Brain pericyte (primary cell): Measurements from ENCODE around the gene GGPS1.
"Not testable (repeated sequence)": the region's sequence is repeated elsewhere in the genome, so short reads cannot be mapped to it uniquely, and the experiment has no call there.

Experiments
- DNase-seq: peaks from one replicate; pipeline ENCODE4 v3.0.0-alpha.2; 2012; ENCODE audit warnings: low read depth, low spot score

The GGPS1 gene

DNA sequence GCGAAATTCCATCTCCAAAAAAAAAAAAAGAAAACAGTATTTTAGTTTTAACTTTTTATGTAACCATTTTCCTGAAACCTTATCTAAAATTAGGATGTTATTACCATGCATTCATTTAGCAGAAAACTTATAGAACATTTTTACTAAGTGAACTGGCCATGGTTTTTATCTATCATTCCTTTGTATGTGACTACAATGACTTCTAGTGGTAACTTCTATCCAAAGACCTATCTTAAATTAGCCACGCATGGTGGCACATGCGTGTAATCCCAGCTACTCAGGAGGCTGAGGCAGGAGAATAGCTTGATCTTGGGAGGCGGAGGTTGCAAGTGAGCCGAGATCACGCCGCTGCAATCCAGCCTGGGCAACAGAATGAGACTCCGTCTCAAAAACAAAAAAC is 11.4 kb downstream of the GGPS1 start:
- no peak for DNase-seq

DNA sequence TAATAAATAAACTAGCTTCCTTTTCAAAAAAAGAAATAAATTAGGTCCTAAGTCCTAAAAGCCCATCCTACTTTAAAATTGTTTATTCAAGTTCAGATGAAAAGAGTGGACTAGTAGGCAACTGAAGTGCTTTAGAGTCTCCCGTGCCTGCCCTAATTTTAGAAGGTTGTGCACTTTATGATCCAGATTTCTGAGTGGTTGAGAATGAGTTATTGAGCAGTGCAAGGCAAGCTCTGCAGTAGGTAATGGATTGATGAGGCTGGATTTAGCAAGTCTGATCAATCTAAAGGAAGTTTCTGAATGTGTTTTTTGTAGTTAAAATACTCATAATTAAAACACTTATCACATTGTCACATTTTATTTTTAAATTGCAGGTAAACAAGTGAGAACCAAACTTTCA is 13.0 kb downstream of the GGPS1 start:
- DNase-seq, result no peak

DNA sequence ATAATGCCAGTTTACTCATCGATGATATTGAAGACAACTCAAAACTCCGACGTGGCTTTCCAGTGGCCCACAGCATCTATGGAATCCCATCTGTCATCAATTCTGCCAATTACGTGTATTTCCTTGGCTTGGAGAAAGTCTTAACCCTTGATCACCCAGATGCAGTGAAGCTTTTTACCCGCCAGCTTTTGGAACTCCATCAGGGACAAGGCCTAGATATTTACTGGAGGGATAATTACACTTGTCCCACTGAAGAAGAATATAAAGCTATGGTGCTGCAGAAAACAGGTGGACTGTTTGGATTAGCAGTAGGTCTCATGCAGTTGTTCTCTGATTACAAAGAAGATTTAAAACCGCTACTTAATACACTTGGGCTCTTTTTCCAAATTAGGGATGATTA is 13.7 kb downstream of the GGPS1 start:
- no peak for DNase-seq

DNA sequence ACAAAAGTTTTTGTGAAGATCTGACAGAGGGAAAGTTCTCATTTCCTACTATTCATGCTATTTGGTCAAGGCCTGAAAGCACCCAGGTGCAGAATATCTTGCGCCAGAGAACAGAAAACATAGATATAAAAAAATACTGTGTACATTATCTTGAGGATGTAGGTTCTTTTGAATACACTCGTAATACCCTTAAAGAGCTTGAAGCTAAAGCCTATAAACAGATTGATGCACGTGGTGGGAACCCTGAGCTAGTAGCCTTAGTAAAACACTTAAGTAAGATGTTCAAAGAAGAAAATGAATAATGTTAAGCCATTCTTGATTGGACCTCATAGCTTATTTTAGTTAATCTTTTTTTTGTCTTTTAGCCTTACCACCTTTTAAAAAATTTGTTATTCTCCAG is 14.1 kb downstream of the GGPS1 start:
- DNase-seq, result no peak

DNA sequence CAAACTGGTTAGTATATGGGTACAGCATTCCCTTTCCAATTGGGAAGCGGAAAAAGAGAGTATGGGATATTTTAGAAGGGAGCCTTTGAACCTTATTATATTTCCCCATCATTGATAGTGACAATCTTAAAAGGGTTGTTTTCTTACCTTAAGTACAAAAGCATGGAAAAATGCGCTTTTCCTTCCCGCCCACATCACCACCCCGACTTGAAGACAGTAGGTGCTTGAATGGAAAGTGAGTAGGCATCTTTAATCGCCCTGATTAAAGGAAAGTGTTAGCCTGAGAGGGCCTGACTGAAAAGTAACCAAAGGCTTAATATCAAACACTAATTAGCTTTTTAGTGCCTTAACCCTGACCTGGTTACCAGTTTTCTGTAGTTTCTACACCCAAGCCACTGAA is 15.4 kb downstream of the GGPS1 start:
- DNase-seq, result no peak

DNA sequence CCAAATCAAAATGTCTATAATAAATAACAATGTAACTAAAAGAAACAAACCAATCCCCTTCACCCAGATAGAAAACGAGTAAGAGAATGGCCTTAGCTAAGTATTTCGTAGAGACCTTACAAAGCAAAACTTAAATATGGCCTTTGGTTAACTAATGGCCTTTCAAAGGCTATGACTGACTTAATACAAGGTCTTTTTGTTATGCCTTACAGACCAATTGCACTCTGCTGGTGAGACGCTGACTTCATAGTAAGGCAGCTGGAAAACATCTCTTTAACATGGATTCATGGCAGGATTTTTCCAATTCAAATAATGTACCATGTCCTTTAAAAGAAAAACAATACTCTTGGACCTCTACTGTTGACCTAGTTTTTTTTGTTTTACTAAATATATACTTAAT is 23.1 kb downstream of the GGPS1 start:
- no peak for DNase-seq

DNA sequence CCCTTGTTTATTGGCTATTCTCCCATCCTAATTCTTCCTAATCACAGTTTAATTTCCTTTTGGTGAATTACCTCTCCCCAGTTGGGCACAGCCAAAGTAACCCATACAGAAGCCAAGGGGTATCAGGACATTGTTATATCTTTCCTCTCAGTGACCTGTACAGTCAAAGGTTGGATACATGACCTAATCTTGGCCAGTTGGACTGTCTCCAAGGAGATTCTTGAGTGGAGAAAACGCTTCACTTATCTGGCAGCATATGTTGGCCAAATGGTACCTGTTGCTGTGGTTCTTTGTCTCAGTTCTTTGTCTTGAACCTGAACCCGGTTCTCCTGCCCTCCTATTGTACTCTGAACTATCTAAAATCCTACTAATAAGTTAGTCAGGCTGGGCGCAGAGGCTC is 23.5 kb downstream of the GGPS1 start:
- DNase-seq, result no peak

DNA sequence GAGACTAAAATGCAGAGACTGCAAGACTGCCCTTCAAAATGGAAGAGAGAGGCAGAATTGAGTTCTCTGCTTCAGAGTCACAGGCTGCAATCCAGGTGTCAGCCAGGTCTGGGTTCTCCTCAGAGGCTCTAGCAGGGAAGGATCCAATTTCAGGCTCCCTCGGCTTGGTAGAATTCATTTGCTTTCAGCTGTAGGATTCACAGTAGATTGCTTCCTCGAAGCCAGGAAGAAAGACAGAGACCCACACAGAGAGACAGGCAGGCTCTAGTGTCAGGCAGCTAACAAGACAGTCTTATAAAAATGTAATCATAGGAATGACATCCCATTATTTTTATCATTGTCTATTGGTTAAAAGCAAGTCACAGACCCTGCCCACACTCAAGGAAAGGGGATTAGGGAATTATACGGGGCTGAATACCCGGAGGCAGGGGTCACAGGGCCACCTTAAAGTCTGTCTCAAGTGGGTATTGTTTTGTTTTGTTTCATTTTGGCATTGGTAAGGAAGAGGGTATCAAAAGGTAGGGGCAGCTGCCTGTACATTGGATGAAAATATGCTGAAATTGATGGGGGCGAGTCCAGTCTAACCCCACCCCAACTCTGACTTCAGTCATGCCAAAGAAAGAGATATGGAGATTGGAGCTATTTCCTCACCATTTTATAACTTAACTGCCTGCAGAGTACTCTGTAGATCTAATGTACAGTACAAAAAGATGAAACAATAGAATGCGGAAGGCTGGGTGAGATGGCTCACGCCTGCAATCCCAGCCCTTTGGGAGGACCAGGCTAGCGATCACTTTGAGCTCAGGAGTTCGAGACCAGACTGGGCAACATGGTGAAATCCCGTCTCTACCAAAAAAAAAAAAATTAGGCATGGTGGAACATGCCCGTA is 29.4 kb downstream of the GGPS1 start:
- DNase-seq, result no peak

DNA sequence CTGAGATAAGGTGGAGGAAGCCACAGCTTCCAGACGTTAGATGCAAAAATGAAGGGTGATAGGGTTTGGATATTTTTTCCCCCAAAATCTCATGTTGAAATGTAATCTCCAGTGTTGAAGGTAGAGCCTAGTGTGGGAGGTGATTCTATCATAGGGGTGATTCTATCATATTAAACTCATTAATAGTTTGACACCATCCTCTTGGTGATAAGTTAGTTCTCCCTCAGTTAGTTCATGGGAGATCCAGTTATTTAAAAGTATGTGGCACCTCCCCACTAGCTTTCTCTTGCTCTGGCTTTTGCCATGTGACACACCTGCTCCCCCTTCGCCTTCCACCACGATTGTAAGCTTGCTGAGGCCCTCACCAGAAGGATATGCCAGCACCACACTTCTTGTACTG is 30.5 kb downstream of the GGPS1 start:
- DNase-seq, result no peak

DNA sequence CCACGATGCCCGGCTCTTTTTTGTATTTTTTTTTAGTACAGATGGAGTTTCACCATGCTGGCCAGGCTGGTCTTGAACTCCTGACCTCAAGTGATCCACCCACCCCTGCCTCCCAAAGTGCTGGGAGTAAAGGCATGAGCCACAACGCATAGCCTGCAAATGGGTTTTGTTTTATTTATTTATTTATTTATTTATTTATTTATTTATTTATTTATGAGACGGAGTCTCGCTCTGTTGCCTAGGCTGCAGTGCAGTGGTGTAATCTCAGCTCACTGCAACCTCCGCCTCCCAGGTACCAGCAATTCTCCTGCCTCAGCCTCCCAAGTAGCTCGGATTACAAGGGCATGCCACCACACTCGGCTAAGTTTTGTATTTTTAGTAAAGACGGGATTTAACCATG is 35.8 kb downstream of the GGPS1 start:
- DNase-seq, result not testable (repeated sequence)

DNA sequence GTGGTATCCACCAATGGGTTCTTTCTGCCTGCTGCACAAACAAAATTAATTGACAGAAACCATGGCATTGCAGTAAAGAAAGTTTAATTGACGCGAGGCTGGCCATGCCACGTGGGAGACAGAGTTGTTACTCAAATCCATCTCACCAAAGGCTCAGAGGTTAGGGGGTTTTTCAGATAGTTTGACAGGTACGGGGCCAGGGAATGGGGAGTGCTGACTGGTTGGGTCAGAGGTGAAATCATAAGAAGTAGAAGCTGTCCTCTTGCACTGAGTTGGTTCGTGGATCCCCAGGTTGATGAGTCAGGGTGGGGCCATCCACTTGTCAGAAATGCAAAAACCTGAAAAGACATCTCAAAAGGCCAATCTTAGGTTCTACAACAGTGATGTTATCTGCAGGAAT is 37.9 kb downstream of the GGPS1 start:
- no peak for DNase-seq

DNA sequence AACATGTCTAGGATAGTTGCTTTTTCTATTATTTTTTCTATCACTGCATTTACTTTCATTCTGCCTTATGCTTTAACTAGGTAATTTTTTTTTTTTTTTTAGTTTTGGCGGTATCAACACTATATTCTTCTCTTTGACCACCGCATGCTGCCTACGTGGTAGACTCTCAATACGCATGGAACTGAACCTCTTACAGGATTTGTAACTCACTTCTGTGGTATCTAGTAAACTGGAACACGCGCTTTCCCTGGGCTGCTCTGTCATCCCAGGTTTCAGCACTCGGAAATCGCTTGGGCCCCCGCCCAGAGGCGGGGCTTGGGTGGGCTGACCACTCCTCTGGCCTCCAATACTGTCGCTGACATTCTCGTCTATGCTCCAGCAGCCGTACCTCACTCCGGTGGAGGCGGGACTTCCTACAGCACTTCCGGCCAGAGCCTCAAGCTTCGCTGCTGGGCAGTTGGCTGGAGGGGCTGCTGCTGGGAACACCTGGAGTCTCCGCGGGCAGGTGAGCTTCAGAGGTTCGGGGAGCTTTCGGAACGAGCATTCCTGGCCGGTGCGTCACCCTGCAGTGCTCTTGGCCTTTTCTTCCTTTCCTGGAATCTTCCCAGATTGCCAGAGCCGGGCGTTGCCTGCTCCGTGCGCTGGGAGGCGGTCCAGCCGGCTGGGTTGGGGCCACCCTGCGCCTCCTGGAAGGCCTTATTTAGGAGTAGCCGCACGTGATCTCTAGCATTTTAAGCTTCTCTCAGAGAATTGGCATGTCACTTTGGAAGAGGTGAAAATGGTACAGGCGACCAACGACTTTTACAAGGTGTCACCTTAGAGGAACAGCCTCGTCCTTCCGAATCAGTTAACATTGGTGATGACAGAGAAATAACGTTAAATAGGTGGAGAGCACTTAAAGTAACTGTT is 38.9 kb downstream of the GGPS1 start, which contains the start of gene TBCE:
Gene TBCE, plus strand, starts transcription at position 428 of the 909 bp plus-strand sequence. CDS start 12,623 bp downstream, outside the sequence.
- DNase-seq, result peak; percentile 86

DNA sequence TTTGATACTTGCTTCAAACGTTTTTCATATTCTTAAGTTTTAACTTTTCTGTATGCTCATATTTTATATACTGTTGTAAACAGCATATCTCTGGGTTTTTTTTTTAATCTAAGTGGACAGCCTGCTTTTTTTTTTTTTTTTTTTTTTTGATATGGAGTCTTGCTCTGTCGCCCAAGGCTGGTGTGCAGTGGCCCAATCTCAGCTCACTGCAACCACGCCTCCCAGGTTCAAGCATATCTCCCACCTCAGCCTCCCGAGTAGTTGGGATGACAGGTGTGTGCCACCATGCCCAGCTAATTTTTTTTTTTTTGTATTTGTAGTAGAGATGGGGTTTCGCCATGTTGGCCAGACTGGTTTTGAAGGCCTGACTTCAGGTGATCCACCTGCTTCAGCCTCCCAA is 40.1 kb downstream of the GGPS1 start:
- DNase-seq, result no peak

DNA sequence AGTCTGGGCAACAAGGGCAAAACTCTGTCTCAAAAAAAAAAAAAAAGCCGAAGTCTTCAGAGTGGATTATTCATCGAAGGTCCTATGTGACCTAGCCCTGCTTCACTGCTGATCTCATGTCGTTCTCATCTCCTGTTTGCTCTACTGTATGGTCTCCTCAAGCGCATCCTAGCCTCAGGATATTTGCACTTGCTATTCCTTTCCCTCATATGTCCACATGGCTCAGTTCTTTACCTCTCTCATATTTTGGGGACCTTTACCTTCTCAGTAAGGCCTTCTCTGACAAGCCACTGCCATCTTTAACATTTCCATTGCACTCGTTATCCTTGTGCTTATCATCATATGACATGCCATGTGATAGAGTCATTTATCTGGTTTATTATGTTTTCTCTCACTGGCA is 41.4 kb downstream of the GGPS1 start:
- DNase-seq, result no peak

DNA sequence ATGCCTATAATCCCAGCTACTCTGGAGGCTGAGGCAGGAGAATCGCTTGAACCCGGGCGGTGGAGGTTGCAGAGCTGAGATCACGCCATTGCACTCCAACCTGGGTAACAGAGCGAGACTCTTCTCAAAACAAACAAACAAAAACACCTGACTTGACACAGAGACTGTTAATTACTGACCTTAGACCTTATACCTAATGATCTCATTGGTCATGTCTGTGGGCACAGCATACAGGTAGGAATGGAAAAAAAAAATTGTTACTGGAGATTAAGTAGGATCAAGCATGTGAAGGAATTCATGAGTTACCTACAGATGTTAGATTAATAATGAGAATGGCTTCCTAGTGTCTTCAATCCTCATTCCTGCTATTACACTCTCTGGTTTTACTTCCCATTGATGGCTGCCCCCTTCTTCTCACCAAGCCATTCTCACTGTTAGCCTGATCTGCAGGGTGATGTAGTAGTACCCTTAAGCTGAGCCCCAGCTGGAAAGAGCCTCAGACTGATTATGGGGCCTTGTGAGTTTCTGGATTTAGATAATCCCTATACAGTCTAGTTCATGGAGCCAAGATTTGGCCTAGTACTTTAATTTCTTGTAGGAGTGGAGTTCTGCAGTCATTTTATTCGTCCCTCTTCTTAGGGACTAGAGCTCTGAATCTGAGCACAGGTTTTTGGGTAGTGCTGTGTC is 47.7 kb downstream of the GGPS1 start:
- DNase-seq, result no peak

DNA sequence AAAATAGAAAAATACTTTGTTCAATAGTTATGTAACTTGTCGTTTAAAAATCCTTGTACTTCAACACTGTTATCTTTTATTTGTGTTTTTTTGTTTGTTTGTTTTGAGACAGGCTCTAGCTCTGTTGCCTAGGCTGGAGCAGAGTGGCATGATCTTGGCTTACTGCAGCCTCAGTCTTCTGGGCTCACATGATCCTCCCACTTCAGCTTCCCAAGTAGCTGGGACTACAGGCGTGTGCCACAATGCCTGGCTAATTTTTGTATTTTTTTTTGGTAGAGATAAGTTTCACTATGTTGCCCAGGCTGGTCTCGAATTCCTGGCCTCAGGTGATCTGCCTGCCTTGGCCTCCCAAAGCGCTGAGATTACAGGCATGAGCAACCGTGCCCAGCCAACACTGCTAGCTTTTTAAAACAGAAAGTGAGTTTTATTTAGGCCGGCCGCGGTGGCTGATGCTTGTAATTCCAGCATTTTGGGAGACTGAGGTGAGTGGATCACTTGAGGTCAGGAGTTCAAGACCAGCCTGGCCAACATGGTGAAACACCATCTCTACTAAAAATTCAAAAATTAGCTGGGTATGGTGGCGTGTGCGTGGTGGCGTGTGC is 49.9 kb downstream of the GGPS1 start:
- DNase-seq, result not testable (repeated sequence)

DNA sequence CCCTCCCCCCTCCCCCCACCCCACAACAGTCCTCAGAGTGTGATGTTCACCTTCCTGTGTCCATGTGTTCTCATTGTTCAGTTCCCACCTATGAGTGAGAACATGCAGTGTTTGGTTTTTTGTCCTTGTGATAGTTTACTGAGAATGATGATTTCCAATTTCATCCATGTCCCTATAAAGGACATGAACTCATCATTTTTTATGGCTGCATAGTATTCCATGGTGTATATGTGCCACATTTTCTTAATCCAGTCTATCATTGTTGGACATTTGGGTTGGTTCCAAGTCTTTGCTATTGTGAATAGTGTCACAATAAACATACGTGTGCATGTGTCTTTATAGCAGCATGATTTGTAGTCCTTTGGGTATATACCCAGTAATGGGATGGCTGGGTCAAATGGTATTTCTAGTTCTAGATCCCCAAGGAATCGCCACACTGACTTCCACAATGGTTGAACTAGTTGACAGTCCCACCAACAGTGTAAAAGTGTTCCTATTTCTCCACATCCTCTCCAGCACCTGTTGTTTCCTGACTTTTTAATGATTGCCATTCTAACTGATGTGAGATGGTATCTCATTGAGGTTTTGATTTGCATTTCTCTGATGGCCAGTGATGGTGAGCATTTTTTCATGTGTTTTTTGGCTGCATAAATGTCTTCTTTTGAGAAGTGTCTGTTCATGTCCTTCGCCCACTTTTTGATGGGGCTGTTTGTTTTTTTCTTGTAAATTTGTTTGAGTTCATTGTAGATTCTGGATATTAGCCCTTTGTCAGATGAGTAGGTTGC is 53.8 kb downstream of the GGPS1 start:
- not testable (repeated sequence) for DNase-seq

DNA sequence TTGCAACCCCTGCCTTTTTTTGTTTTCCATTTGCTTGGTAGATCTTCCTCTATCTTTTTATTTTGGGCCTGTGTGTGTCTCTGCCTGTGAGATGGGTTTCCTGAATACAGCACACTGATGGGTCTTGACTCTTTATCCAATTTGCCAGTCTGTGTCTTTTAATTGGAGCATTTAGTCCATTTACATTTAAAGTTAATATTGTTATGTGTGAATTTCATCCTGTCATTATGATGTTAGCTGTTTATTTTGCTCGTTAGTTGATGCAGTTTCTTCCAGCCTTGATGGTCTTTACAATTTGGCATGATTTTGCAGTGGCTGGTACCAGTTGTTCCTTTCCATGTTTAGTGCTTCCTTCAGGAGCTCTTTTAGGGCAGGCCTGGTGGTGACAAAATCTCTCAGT is 57.3 kb downstream of the GGPS1 start:
- DNase-seq, result not testable (repeated sequence)

DNA sequence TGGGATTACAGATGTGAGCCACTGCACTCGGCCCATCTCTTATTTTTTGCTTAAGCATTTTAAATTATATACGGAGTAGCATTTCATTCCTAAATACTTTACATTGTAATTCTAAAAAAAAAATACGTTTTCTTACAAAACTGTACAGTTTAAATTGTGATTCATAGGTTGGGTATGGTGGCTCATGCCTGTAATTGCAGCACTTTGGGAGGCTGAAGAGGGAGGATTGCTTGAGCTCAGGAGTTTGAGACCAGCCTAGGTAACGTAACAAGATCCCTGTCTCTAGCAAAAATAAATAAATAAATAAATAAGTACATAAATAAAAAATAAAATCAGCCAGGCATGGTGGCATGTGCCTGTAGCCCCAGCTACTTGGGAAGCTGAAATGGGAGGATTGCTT is 63.5 kb downstream of the GGPS1 start:
- no peak for DNase-seq
